ENCODE results near the gene NAV2. TPM values are rescaled to one million over a fixed set of nuclear protein-coding genes. Genes with fewer than 3 reads are reported as not detected.
"Not testable (repeated sequence)": the region's sequence is repeated elsewhere in the genome, so short reads cannot be mapped to it uniquely, and the experiment has no call there.

Gene NAV2
- total and polyA plus RNA-seq, 5 experiments from 2014 or later: 0.06 to 4.2 (median 1.1) TPM; not detected in 1

DNA sequence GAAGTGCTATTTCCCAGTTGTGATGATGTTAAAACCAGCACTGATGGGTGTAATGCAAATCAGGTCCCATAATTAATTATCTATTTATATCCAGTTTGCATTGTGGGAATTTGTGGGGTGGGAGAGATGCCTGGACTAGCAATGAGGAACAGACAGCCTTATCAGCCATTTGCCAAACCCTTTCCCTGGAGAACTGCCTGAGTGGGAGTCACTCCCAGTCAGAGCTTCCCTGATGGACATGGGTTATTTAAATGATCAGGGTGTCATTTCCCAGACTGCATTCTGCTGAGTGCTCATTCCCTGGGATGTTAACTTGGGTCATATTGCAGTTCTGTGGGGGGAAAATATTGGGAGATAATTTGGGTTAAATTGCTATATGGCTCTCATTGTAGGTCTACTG, 168.5 kb downstream of the NAV2 start:
- POLR2A ChIA-PET: no interaction called here
- ATAC-seq (no peak), DNase-seq (no peak)
- Mint-ChIP-seq H3K4me1 (no peaks in the 10 kb centered on the region), H3K27ac (no peak overlapping the region), H3K9me3 (no peaks in the 10 kb centered on the region), H3K4me3 (no peak overlapping the region), H3K36me3 (no peaks in the 10 kb centered on the region), H3K27me3 (peaks cover 0 to 12% (median 3%) of the 10 kb centered on the region in 5 donors)

DNA sequence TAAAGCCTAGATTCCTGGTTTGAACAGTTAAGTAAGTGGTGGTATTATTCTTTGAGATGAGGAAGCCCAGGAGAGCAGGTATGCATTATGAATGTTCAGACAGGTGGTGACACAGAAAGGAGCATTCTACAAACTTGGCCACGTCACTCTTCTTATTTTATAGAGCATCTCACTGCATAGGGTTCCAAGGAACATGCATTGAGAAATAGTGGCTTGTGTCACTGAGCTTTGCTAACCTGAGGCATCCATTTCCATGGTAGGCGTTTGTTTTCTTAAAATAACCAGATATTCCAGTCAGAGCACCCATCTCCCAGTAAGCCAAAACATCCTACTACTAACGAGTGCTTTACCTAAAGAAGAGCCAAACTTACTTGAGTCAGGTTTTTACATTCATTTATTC, 169.7 kb downstream of the NAV2 start:
- Mint-ChIP-seq H3K27ac (no peak overlapping the region), H3K4me3 (no peak overlapping the region), H3K36me3 (no peaks in the 10 kb centered on the region), H3K9me3 (no peaks in the 10 kb centered on the region), H3K4me1 (no peaks in the 10 kb centered on the region), H3K27me3 (peaks cover 0 to 12% (median 3%) of the 10 kb centered on the region in 5 donors)
- POLR2A ChIA-PET: no interaction called here
- ATAC-seq (no peak), DNase-seq (no peak)

DNA sequence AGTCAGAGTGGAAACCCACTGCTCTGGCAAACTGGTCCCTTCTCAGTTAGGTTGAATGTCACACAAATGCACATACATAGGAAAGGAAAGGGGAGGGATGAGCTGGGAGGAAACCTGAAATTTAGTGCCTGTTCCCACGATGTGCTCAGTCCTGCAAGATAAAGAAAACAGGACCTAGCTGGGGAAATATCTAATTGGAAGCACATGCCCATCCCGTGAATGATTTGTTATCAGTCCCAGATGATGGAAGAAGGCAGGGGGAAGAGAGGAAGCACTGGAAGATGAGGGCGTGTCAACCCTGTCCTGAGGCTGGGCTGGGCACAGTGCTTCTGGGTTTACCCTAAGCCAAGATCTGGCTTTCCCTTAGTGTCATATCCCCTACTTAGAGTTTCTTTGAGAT, 173.9 kb downstream of the NAV2 start:
- Mint-ChIP-seq H3K9me3 (no peaks in the 10 kb centered on the region), H3K4me3 (no peak overlapping the region), H3K27ac (no peak overlapping the region), H3K4me1 (no peaks in the 10 kb centered on the region), H3K27me3 (peaks cover 0 to 12% (median 3%) of the 10 kb centered on the region in 5 donors), H3K36me3 (no peaks in the 10 kb centered on the region)
- no peak for ATAC-seq
- DNase-seq: no peak
- POLR2A ChIA-PET: no interaction called here

DNA sequence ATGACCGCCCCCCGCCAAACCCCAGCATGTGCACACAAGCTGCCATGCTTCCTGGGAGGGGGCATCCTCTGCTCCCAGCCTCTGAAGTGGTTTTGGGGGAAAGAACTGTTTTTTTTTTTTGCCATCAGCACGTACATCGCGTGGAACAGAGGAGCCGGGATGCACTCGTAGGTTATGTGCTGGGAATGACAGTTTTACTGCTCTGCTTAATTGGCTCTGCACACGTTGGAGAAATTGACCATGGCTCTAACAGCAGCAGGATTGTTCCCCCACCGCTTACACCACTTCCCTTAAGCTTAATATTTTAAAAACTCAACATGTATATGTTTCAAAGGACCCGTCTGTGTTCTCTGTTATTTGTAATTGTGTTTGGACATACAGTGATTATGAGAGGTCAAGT, 175.2 kb downstream of the NAV2 start:
- peaks cover 0 to 3% (median 0%) of the 10 kb centered on the region in 9 donors for H3K9me3 Mint-ChIP-seq
- no peaks in the 10 kb centered on the region for H3K36me3 Mint-ChIP-seq
- H3K27ac Mint-ChIP-seq: no peak overlapping the region
- ATAC-seq: no peak
- DNase-seq: no peak
- POLR2A ChIA-PET: no interaction called here
- H3K4me1 Mint-ChIP-seq: no peaks in the 10 kb centered on the region
- H3K4me3 Mint-ChIP-seq: no peak overlapping the region
- peaks cover 0 to 12% (median 3%) of the 10 kb centered on the region in 5 donors for H3K27me3 Mint-ChIP-seq

DNA sequence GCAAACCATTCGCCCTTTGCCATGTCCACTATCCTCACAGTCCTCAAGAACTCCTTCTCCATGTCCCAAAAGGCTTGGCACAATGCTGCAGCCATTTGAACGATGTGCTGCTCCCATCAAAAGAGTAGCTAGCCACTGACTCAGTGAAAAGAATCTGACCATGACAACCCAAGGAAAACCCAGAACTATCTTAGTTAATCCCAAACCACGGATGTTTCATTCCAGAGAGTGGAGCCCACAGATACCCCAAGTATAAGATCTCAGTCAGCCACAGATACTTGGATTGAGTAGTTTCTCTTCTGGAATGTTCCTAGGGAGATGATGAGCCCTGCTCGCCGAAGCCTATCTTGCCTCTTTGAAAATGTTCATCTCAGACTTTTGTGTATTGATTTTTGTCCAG, 176.9 kb downstream of the NAV2 start:
- no peak for ATAC-seq
- H3K9me3 Mint-ChIP-seq: peaks cover 0 to 3% (median 0%) of the 10 kb centered on the region in 9 donors

DNA sequence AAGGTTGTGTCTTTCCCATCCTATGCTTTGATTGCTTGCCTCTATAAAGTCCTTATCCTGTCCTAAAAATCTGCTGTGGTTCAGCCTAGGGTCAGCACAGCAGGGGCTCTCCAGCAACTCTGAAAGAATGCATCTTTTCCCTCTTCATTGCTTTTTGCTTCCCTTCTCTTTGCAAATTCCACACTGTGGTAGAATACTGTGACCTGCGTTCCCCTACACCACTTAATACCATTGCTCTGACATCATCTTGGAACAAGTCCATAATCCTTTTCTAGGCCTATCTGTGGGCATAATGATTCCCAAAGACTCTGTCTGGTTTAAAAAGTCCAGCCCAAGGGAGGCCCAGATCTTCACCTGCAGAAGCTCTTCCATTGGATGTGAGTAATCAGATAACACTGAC, 177.7 kb downstream of the NAV2 start:
- POLR2A ChIA-PET: no interaction called here
- H3K27me3 Mint-ChIP-seq: peaks cover 3 to 12% (median 4%) of the 10 kb centered on the region in 5 donors
- H3K36me3 Mint-ChIP-seq: no peaks in the 10 kb centered on the region
- DNase-seq (no peak), ATAC-seq (no peak)
- no peaks in the 10 kb centered on the region for H3K4me1 Mint-ChIP-seq
- peaks cover 0 to 3% (median 0%) of the 10 kb centered on the region in 9 donors for H3K9me3 Mint-ChIP-seq
- no peak overlapping the region for H3K27ac Mint-ChIP-seq
- H3K4me3 Mint-ChIP-seq: no peak overlapping the region

More for the DNA sequence above, 176.9 kb downstream of the NAV2 start:
- Mint-ChIP-seq H3K36me3 (no peaks in the 10 kb centered on the region), H3K4me3 (no peak overlapping the region), H3K4me1 (no peaks in the 10 kb centered on the region), H3K27me3 (peaks cover 3 to 12% (median 4%) of the 10 kb centered on the region in 5 donors), H3K27ac (no peak overlapping the region)
- DNase-seq: no peak
- POLR2A ChIA-PET: no interaction called here

DNA sequence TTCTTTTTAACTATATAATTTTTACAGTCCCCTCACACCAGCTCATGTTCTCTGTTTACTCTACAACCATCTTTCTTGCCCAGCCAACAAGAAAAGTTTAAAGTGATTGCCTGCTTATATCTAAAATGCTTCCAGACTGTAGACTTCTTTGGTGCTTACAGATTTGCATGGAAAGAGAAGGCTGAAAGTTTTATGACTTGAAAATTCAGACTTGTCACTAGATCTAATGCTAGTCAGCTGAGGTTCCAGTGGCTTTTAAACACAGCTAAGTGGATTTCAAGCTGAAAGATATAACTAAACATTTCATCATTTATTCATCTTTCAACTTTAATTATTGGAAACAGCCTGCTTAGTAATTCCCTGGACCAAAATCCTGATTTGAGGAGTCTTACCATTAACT, 178.4 kb downstream of the NAV2 start:
- no peaks in the 10 kb centered on the region for H3K36me3 Mint-ChIP-seq
- H3K27me3 Mint-ChIP-seq: peaks cover 3 to 12% (median 5%) of the 10 kb centered on the region in 5 donors
- DNase-seq: no peak
- ATAC-seq: no peak
- H3K9me3 Mint-ChIP-seq: peaks cover 0 to 3% (median 0%) of the 10 kb centered on the region in 9 donors
- no peak overlapping the region for H3K4me3 Mint-ChIP-seq
- H3K4me1 Mint-ChIP-seq: no peaks in the 10 kb centered on the region
- no peak overlapping the region for H3K27ac Mint-ChIP-seq
- POLR2A ChIA-PET: no interaction called here

DNA sequence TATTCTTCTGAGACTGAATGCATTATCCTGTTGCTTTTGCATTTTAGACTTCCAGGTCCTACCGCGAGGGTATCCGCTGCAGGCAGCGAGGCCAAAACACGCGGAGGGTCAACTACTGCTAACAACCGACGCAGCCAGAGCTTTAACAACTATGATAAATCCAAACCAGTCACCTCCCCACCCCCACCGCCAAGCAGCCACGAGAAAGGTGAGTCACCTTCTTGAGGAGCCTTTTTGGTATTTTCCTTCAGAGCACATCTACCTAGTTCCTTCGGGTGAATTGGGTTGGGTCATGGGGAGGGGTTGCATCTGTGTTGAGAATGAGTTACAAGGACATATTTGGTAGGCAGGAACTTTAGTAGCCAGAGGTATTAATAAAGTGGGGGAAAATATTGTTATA, 179.8 kb downstream of the NAV2 start:
- DNase-seq (no peak), ATAC-seq (no peak)
- POLR2A ChIA-PET: no interaction called here
- H3K36me3 Mint-ChIP-seq: no peaks in the 10 kb centered on the region
- H3K9me3 Mint-ChIP-seq: peaks cover 0 to 3% (median 0%) of the 10 kb centered on the region in 9 donors
- no peak overlapping the region for H3K27ac Mint-ChIP-seq
- peaks cover 3 to 12% (median 6%) of the 10 kb centered on the region in 5 donors for H3K27me3 Mint-ChIP-seq
- no peak overlapping the region for H3K4me3 Mint-ChIP-seq
- no peaks in the 10 kb centered on the region for H3K4me1 Mint-ChIP-seq

DNA sequence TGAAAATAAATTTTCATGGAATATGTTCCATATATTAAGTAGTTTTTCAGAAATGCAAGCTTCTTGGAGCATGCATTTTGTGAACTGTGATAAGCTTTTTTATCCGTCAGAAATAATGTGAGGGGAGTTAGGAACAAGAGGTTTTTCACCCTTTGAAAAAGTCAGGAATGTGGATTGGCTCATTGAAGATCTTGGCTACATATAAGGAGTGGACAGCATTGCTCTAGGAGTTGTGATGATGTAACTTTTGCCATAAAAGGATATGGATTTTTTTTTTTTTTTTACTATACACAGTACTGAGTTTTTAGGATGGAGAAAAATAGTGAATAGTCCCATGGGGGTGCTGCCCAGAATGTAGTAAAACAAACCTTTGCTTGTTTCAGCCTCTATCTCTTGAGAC, 180.2 kb downstream of the NAV2 start:
- Mint-ChIP-seq H3K36me3 (no peaks in the 10 kb centered on the region), H3K27ac (no peak overlapping the region), H3K9me3 (peaks cover 0 to 3% (median 0%) of the 10 kb centered on the region in 9 donors), H3K4me1 (no peaks in the 10 kb centered on the region), H3K4me3 (no peak overlapping the region), H3K27me3 (peaks cover 3 to 12% (median 6%) of the 10 kb centered on the region in 5 donors)
- DNase-seq (no peak), ATAC-seq (no peak)
- POLR2A ChIA-PET: no interaction called here

DNA sequence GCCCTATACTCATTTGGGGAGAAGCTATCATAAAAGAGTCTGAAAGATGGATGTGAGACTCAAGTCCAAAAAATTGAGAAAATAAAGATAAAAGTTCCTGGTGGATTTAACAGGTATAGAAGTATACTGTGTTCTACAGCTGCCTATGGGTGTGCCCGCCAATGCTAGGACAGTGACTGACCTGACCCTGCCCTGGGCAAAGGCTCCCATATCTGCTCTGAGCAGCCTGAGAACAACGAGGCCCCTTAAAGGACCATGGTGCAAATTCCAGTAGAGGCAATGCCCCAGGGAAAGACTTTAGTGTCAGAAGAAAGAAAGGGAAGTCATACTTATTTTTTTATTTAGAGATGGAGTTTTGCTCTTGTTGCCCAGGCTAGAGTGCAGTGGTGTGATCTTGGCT, 181.8 kb downstream of the NAV2 start:
- H3K9me3 Mint-ChIP-seq: peaks cover 0 to 3% (median 0%) of the 10 kb centered on the region in 9 donors
- ATAC-seq (no peak), DNase-seq (no peak)
- no peaks in the 10 kb centered on the region for H3K36me3 Mint-ChIP-seq
- peaks cover 0 to 6% (median 3%) of the 10 kb centered on the region in 5 donors for H3K27me3 Mint-ChIP-seq
- no peaks in the 10 kb centered on the region for H3K4me1 Mint-ChIP-seq
- POLR2A ChIA-PET: no interaction called here
- H3K27ac Mint-ChIP-seq: no peak overlapping the region
- no peak overlapping the region for H3K4me3 Mint-ChIP-seq

DNA sequence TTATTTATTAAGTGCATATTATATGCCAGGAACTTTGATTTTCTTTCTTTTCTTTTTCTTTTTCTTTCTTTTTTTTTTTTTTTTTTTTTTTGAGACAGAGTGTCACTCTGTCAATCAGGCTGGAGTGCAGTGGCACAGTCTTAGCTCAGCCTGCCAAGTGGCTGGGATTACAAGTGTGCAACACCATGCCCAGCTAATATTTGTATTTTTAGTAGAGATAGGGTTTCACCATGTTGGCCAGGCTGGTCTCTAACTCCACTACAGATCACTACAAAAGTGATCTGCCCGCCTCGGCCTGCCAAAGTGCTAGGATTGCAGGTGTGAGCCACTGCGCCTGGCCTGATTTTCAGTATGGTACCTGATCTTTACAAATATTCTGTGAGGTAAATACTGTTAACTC, 182.4 kb downstream of the NAV2 start:
- H3K4me3 Mint-ChIP-seq, H3K9me3 Mint-ChIP-seq, DNase-seq, ATAC-seq, POLR2A ChIA-PET, H3K4me1 Mint-ChIP-seq, H3K27ac Mint-ChIP-seq, H3K36me3 Mint-ChIP-seq, H3K27me3 Mint-ChIP-seq: not testable (repeated sequence)

DNA sequence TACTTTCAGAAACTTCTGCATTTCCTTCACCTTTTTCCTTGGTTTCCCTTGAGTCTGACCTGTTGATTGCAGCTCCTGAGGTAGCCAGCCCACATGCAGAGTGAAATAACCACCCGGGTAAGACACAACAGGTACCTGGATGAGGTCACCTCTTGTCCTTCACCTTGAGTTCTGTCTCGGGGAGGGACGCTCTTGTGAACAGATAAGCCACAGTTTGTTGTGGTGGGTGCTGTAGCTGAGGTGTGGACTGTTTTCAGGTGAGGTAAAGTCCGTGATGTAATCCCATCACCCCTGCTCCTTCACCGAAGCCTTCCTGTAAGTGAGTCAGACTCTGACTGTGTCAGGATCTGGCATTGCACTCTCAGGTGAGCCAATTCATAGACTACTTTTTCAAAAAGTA, 183.1 kb downstream of the NAV2 start:
- H3K4me1 Mint-ChIP-seq: no peaks in the 10 kb centered on the region
- H3K27me3 Mint-ChIP-seq: peaks cover 0 to 6% (median 4%) of the 10 kb centered on the region in 5 donors
- peaks cover 0 to 3% (median 0%) of the 10 kb centered on the region in 9 donors for H3K9me3 Mint-ChIP-seq
- DNase-seq (no peak), ATAC-seq (no peak)
- H3K36me3 Mint-ChIP-seq: no peaks in the 10 kb centered on the region
- H3K4me3 Mint-ChIP-seq: no peak overlapping the region
- H3K27ac Mint-ChIP-seq: no peak overlapping the region
- POLR2A ChIA-PET: no interaction called here

DNA sequence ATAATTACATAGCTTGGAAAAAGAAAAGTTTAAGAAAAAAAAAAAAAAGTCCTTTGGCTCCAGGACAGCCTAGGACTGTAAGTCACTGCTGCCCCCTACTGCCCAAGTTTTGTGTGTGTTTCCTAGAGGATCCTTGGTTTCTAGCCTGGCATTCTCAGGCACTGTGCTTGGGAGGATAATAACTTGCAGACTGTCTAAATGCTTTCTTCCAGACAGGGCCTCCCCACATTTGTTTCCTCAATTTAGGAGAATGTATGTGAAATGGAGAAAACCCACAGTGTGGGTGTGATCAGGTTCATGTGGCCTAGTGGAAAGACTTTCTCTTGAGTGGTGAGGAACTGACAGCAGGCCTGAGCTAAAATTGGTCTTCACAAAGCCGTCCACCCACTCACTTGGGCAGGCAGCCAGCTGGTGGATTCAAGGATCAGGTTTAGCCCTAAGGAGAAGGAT, 191.0 kb downstream of the NAV2 start:
- Mint-ChIP-seq H3K4me1 (no peaks in the 10 kb centered on the region), H3K4me3 (no peak overlapping the region), H3K36me3 (no peaks in the 10 kb centered on the region), H3K9me3 (no peaks in the 10 kb centered on the region), H3K27me3 (peaks cover 0 to 5% (median 0%) of the 10 kb centered on the region in 5 donors), H3K27ac (no peak overlapping the region)
- ATAC-seq (no peak), DNase-seq (peak in 6 of 10 donors; percentile 7 to 30 (median 17))
- POLR2A ChIA-PET: no interaction called here

DNA sequence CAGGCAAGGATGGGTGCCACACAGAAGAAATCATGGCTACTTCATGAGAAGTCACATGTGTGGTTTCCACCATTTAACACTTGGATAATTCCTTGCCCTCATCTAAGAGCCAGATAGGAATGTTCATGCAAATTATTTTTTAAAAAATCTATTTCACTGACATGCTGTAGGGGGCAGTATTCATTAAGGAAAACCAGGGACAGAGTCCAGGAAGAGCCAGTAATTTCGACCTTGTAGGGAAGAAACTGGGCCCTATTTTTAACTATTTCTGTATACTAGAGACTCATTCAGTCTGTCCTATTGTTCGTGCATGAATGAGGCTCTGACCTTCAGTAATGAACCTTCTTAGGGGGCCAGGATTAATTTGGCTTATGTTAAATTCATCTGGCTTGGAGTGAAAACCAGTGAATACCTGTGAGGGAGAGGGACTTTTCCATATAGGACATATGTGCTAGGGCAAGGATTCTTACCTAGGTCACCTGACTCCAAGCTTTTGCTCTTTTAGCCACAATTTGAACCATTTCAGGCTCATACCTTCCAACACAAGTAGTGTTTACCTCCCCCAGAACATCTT, 192.7 kb downstream of the NAV2 start:
- no peaks in the 10 kb centered on the region for H3K36me3 Mint-ChIP-seq
- H3K27ac Mint-ChIP-seq: no peak overlapping the region
- DNase-seq (no peak), ATAC-seq (no peak)
- H3K9me3 Mint-ChIP-seq: no peaks in the 10 kb centered on the region
- POLR2A ChIA-PET: no interaction called here
- no peak overlapping the region for H3K4me3 Mint-ChIP-seq
- H3K27me3 Mint-ChIP-seq: peaks cover 2 to 7% (median 3%) of the 10 kb centered on the region in 5 donors
- no peaks in the 10 kb centered on the region for H3K4me1 Mint-ChIP-seq
